Activated CD8-positive, alpha-beta memory T cell treated with anti-CD3 and anti-CD28 coated beads, Interleukin-2, amount 50 U/mL, for 24 hours (primary cell): ENCODE results near the gene BACE2.
"Not testable (repeated sequence)": the region's sequence is repeated elsewhere in the genome, so short reads cannot be mapped to it uniquely, and the experiment has no call there.

ENCODE experiments used
- DNase-seq: peaks from one replicate; pipeline ENCODE4 v3.0.0-alpha.2; 2020; ENCODE audit errors: extremely low read depth

The BACE2 gene

GRCh38 chr21:41185802-41186201, 17.8 kb downstream of the BACE2 start:
- no peak for DNase-seq

GRCh38 chr21:41186755-41187536, 19.0 kb downstream of the BACE2 start:
- DNase-seq = no peak

- no peak for DNase-seq
These were observed 19.6 kb downstream of the BACE2 start for GRCh38 chr21:41187537-41188025.

- DNase-seq = no peak
These were observed 20.7 kb downstream of the BACE2 start for GRCh38 chr21:41188486-41189149.

- no peak for DNase-seq
These were observed 21.3 kb downstream of the BACE2 start for GRCh38 chr21:41189150-41189745.

- DNase-seq = not testable (repeated sequence)
These were observed 24.6 kb downstream of the BACE2 start for GRCh38 chr21:41192552-41192951.

GRCh38 chr21:41195311-41195710, 27.4 kb downstream of the BACE2 start:
- DNase-seq = no peak

- DNase-seq = no peak
These were observed 29.0 kb downstream of the BACE2 start for GRCh38 chr21:41196993-41197392.

GRCh38 chr21:41197582-41197981, 29.6 kb downstream of the BACE2 start:
- no peak for DNase-seq

GRCh38 chr21:41198647-41199046, 30.7 kb downstream of the BACE2 start:
- DNase-seq = not testable (repeated sequence)

- DNase-seq = no peak
These were observed 31.2 kb downstream of the BACE2 start for GRCh38 chr21:41199123-41199522.

GRCh38 chr21:41199588-41199987, 31.6 kb downstream of the BACE2 start:
- DNase-seq = no peak

GRCh38 chr21:41201385-41201784, 33.4 kb downstream of the BACE2 start:
- DNase-seq = no peak

- no peak for DNase-seq
These were observed 36.8 kb downstream of the BACE2 start for GRCh38 chr21:41204736-41205135.

- no peak for DNase-seq
These were observed 39.7 kb downstream of the BACE2 start for GRCh38 chr21:41207401-41208375.

- DNase-seq = no peak
These were observed 40.4 kb downstream of the BACE2 start for GRCh38 chr21:41208376-41208763.

GRCh38 chr21:41209016-41209619, 41.2 kb downstream of the BACE2 start:
- DNase-seq = no peak

GRCh38 chr21:41210426-41211059, 42.6 kb downstream of the BACE2 start:
- no peak for DNase-seq

- no peak for DNase-seq
These were observed 43.3 kb downstream of the BACE2 start for GRCh38 chr21:41211060-41211805.

- no peak for DNase-seq
These were observed 45.1 kb downstream of the BACE2 start for GRCh38 chr21:41213021-41213420.
